ENCODE results near the gene ITGA2B. TPM values are rescaled to one million over a fixed set of nuclear protein-coding genes. Genes with fewer than 3 reads are reported as not detected.

The ITGA2B gene
- total and polyA plus RNA-seq, 11 donors: 0.16 to 1.8 (median 0.34) TPM

DNA sequence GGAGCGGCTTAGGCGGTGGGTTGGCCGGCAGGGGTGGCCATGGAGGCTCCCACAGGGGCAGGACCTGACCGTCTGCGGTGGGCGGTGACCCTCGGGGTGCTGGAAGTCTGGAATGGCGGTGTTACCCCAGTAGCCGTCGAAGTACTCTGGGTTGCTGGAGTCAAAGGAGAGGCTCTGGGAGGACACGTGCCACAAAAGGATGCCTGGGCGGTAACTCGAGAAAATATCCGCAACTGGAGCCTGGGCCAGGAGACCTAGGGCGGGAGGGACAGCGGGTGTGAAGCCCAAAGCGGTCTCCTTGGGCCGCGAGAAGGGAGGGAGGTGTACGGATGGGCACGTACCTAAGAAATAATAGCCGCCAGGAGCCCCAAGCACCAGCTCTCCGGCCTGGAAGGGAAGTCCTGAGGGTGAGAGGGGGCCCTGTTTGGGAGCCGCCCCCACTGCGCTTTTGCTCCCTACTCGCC, 4.6 kb downstream of the ITGA2B start:
- 2 to 4% (median 3%) methylated on average over 17 to 26 of the region's 26 CpGs for WGBS, 4 donors
- H3K27ac ChIP-seq: no peak overlapping the region
- H3K4me3 ChIP-seq: peak overlapping the region; percentile 25 to 63 (median 56)
- no peak for DNase-seq
- H3K4me1 ChIP-seq: peaks cover 0 to 20% (median 13%) of the 10 kb centered on the region in 12 donors
- no peaks in the 10 kb centered on the region for H3K36me3 ChIP-seq
- peaks cover 0 to 21% (median 4%) of the 10 kb centered on the region in 9 donors for H3K27me3 ChIP-seq
- H3K9me3 ChIP-seq: no peaks in the 10 kb centered on the region
- peak in 3 of 4 donors; percentile 6 to 27 (median 22) for ATAC-seq
- no peak for TF ChIP-seq CTCF (IDR thresholded peaks at IDR 0.05)
- TF ChIP-seq POLR2A (IDR thresholded peaks at IDR 0.05): no peak
- intact Hi-C loops (cut with DNase I): loop anchor here in 1 of 10 donors (10.0 kb wide), 1 partner anchor 60 kb away; no protein-coding TSS in a partner anchor

DNA sequence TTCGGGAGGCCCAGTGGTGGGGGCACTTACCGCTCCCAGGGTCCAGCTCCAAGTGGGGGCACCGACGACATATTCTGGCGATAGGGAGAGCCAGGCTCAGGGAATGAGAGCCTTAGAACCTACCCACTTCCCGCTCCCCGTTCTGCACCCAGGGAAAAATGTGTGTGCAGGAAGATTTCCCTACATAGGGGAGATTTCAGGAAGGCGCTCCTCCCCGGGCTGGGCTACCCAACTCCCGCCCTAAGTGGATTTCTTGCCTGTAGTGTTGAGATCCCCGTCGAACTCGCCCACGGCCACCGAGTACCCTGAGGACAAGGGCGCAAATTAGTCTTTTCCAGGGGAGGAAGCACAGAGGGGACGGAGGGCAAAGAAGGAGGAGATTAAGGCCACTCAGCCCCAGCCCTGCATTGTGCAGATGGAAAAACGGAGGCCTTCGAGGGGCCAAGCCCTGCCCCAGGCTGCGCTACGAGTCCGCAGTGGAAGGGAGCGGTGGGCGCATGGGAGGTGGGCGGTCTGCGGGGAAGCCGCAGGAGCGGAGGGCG, 5.1 kb downstream of the ITGA2B start:
- H3K27ac ChIP-seq: no peak overlapping the region
- H3K36me3 ChIP-seq: no peaks in the 10 kb centered on the region
- H3K9me3 ChIP-seq: no peaks in the 10 kb centered on the region
- peaks cover 0 to 21% (median 4%) of the 10 kb centered on the region in 9 donors for H3K27me3 ChIP-seq
- 13 to 18% (median 17%) methylated on average over 18 to 29 of the region's 29 CpGs for WGBS, 4 donors
- ATAC-seq (no peak), DNase-seq (no peak)
- intact Hi-C loops (cut with DNase I): loop anchor here in 1 of 10 donors (10.0 kb wide), 1 partner anchor 60 kb away; no protein-coding TSS in a partner anchor
- H3K4me3 ChIP-seq: peak overlapping the region in 8 of 12 donors; percentile 53 to 63 (median 57)
- peaks cover 0 to 19% (median 13%) of the 10 kb centered on the region in 12 donors for H3K4me1 ChIP-seq
- TF ChIP-seq CTCF (IDR thresholded peaks at IDR 0.05) (no peak), POLR2A (IDR thresholded peaks at IDR 0.05) (no peak)

DNA sequence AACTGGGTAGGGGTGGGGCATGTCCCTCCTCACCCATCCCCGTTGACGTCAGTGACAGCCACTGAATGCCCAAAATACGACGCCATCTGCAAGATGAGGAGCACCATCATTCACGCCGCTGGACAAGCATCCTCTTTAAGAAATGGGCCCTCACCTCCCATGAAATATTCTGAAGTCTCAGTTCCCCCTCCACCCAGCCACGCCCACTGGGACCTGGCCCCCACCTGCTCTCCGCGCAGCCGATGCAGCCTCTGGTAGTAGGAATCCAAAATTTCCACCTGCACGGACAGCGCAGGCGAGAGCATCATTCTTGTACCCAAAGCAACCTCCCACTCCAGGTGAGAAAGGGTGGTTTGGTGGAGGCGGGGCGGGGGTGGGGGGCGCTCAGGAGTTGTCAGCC, 5.6 kb downstream of the ITGA2B start:
- Histone ChIP-seq H3K36me3 (no peaks in the 10 kb centered on the region), H3K9me3 (no peaks in the 10 kb centered on the region), H3K4me1 (peaks cover 0 to 19% (median 13%) of the 10 kb centered on the region in 12 donors), H3K27ac (no peak overlapping the region), H3K4me3 (no peak overlapping the region), H3K27me3 (peaks cover 0 to 21% (median 4%) of the 10 kb centered on the region in 9 donors)
- TF ChIP-seq POLR2A (IDR thresholded peaks at IDR 0.05) (no peak), CTCF (IDR thresholded peaks at IDR 0.05) (no peak)
- DNase-seq (no peak), ATAC-seq (no peak)
- intact Hi-C loops (cut with DNase I): loop anchor here in 1 of 10 donors (10.0 kb wide), 1 partner anchor 61 kb away; no protein-coding TSS in a partner anchor
- WGBS, 4 donors: 61 to 72% (median 67%) methylated on average over 14 to 16 of the region's 16 CpGs

DNA sequence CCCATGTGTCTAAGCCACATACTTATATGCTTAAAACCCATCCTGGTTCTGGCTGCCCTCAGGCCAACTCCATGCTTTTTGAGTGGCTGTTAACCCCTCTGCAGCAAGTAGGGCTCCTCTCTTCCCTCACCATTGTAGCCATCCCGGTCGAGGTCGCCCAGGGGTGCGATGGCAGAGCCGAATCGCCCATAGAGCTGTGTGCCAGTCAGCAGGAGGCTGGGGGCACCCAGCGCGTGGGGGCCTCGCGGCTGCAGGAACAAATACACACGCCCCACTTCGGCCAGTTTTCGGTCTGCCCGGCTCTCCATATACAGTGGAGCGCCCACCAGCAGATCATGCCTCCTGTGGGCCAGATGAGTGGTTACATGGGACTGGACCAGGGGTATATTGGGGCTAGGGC, 6.1 kb downstream of the ITGA2B start:
- ATAC-seq (no peak), DNase-seq (no peak)
- H3K4me3 ChIP-seq: no peak overlapping the region
- no peak overlapping the region for H3K27ac ChIP-seq
- no peaks in the 10 kb centered on the region for H3K9me3 ChIP-seq
- 91 to 95% (median 93%) methylated on average over 13 to 15 of the region's 15 CpGs for WGBS, 4 donors
- no peaks in the 10 kb centered on the region for H3K36me3 ChIP-seq
- peaks cover 0 to 19% (median 13%) of the 10 kb centered on the region in 12 donors for H3K4me1 ChIP-seq
- H3K27me3 ChIP-seq: peaks cover 0 to 21% (median 4%) of the 10 kb centered on the region in 9 donors
- no peak for TF ChIP-seq CTCF (IDR thresholded peaks at IDR 0.05)
- no peak for TF ChIP-seq POLR2A (IDR thresholded peaks at IDR 0.05)
- intact Hi-C loops (cut with DNase I): loop anchor here in 1 of 10 donors (10.0 kb wide), 1 partner anchor 61 kb away; no protein-coding TSS in a partner anchor
